Neural progenitor cell (in vitro differentiated cells): ENCODE results near the gene TMC8.

Experiments used
- EZH2phosphoT487 ChIP-seq: fragments of 200-600 bp; sonication (generic); IDR thresholded peaks from 2 replicates; pipeline ENCODE4 v1.6.1; 2017; ENCODE audit warnings: antibody characterized with exemption
- TF ChIP-seq, protein P1 (sequence below): fragments of 200-600 bp; sonication (generic); IDR thresholded peaks from 2 replicates; pipeline ENCODE4 v1.5.1; 2017; ENCODE audit warnings: antibody characterized with exemption, mild to moderate bottlenecking

DNA sequence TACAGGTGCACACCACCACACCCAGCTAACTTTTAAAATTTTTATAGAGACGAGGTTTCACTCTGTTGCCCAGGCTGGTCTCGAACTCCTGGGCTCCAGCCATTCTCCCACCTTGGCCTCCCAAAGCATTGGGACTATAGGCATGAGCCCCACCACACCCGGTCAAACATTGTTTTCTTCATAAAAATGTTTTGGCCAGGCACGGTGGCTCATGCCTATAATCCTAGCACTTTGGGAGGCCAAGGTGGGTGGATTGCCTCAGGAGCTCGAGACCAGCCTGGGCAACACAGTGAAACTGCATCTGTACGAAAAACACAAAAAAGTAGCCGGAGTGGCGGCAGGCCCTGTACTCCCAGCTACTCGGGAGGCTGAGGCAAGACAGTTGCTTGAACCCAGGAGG lies 14.2 kb upstream of the TMC8 start:
- TF ChIP-seq, protein P1, sequence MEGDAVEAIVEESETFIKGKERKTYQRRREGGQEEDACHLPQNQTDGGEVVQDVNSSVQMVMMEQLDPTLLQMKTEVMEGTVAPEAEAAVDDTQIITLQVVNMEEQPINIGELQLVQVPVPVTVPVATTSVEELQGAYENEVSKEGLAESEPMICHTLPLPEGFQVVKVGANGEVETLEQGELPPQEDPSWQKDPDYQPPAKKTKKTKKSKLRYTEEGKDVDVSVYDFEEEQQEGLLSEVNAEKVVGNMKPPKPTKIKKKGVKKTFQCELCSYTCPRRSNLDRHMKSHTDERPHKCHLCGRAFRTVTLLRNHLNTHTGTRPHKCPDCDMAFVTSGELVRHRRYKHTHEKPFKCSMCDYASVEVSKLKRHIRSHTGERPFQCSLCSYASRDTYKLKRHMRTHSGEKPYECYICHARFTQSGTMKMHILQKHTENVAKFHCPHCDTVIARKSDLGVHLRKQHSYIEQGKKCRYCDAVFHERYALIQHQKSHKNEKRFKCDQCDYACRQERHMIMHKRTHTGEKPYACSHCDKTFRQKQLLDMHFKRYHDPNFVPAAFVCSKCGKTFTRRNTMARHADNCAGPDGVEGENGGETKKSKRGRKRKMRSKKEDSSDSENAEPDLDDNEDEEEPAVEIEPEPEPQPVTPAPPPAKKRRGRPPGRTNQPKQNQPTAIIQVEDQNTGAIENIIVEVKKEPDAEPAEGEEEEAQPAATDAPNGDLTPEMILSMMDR: no peak
- no peak for TF ChIP-seq EZH2phosphoT487
